Activated naive CD4-positive, alpha-beta T cell treated with anti-CD3 and anti-CD28 coated beads, Interleukin-2, amount 50 U/mL, for 72 hours (primary cell): ENCODE data around the gene USP35. TPM values are rescaled to one million over a fixed set of nuclear protein-coding genes. Genes with fewer than 3 reads are reported as not detected.
A peak's percentile ranks its signal among the peaks of the same experiment; 100 is the strongest.
"Not testable (repeated sequence)": the region's sequence is repeated elsewhere in the genome, so short reads cannot be mapped to it uniquely, and the experiment has no call there.

Source experiments
- ATAC-seq, 2 donors: fragments of 150-1000 bp; cut with Tn5 transposase; 2 replicates each; pipeline ENCODE4 v1.10.0; 2021; ENCODE audit warnings: mild to moderate bottlenecking in 2 of 2, moderate library complexity in 2 of 2
- DNase-seq, 2 donors: peaks; one replicate each; pipeline ENCODE4 v3.0.0; 2021 to 2022; ENCODE audit warnings: low spot score in 2 of 2
- H3K27ac Mint-ChIP-seq, 2 donors: one replicate each; pipeline ENCODE4 v1.8.0; 2022; ENCODE audit warnings: mild to moderate bottlenecking in 2 of 2, mixed read lengths in 2 of 2
- H3K36me3 Mint-ChIP-seq, 2 donors: one replicate each; pipeline ENCODE4 v1.8.0; 2022; ENCODE audit warnings: mixed read lengths in 2 of 2
- H3K9me3 Mint-ChIP-seq, 2 donors: one replicate each; pipeline ENCODE4 v1.8.0; 2022; ENCODE audit warnings: mixed read lengths in 2 of 2
- total RNA-seq, 2 donors: library from RNA; stranded (reverse); gene quantifications; one replicate each; pipeline ENCODE4 v1.2.3, GENCODE V29; 2022

Gene USP35
- total RNA-seq, 2 donors from 2014 or later: 16.3 to 21.8 TPM

DNA sequence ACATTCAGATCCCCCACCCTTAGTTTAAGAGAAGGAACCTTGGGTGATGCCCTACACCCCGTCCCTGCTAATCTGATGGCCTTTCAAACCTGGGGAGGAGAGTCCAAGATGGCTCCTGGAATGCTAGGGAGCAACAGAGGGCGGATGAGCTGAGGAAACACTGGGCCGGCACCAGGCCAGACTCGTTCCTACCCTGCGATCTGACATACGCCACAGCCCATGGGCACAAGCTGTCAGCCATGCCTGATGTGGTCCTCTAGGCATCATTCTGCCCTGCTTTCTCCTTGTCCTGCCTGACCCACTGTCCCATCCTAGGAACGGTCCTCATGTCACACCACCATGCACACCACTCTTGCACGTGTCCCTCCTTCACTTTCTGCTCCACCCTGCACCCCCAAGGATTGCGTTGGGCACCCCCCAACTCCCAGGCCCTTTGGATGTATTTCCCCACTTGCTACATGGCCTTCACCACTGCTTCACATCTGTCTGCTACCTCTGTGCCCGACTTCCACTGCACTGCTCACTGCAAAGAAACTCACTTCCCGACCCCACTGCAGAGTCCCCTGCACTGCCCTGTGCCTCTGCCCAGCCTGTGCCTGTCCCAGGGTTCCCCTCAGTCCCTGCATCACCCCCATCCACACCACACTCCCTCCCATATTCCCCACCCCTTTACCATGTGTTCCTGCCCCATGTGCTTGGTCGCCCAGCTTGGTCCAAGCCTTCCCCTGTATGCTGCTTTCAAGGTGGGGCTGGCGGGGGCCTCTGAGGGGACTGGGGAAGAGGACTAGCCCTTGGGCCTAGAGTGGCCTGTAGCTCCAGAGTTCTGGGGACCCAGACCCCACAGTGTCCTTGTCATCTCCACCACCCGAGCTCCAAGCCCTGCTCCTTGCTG, 29.2 kb downstream of the USP35 start:
- no peaks in the 10 kb centered on the region for H3K36me3 Mint-ChIP-seq
- ATAC-seq: no peak
- no peak for DNase-seq
- peak overlapping the region in 1 of 2 donors; percentile 18 for H3K27ac Mint-ChIP-seq
- H3K9me3 Mint-ChIP-seq: no peaks in the 10 kb centered on the region

DNA sequence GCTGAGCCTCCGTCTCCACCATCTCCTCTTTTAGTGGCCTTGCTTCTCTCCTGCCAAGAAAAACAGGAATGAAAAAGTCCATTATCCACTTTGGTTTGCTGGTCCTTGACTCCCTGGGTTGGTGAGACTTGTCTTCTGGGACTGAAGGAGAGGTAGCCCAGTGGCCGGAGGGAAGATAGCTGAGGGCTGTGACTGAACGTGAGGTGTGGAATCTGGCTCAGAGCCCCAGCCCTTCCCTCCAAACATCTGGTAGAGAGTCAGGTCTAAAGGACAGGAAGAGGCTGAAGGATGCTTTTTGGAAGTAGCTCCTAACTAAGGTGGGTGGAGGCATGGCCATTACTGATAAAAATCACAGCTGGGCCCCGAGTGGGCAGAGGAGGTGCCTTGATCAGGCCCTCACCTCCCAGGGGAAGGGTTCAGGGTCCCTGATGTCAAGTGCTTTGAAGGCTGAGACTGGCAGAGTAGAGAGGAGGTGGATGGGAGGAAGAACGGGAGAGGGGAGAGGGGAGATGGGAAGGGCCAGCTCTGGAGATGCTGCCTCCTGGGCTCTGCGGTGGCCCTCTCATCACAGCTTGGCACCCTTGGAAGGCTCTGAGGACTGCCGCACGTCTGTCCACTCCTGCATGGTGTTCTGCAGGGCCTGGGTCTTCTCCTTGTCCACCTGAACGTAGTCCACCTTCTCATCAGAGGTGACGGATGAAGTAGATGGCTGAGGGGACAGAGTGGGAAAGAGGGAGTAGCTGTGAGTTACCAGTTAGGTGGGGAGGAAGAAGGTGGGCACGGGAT, 30.2 kb downstream of the USP35 start:
- no peaks in the 10 kb centered on the region for H3K9me3 Mint-ChIP-seq
- peak overlapping the region; percentile 18 to 31 for H3K27ac Mint-ChIP-seq
- ATAC-seq (no peak), DNase-seq (peak in 1 of 2 donors; percentile 11)
- no peaks in the 10 kb centered on the region for H3K36me3 Mint-ChIP-seq

DNA sequence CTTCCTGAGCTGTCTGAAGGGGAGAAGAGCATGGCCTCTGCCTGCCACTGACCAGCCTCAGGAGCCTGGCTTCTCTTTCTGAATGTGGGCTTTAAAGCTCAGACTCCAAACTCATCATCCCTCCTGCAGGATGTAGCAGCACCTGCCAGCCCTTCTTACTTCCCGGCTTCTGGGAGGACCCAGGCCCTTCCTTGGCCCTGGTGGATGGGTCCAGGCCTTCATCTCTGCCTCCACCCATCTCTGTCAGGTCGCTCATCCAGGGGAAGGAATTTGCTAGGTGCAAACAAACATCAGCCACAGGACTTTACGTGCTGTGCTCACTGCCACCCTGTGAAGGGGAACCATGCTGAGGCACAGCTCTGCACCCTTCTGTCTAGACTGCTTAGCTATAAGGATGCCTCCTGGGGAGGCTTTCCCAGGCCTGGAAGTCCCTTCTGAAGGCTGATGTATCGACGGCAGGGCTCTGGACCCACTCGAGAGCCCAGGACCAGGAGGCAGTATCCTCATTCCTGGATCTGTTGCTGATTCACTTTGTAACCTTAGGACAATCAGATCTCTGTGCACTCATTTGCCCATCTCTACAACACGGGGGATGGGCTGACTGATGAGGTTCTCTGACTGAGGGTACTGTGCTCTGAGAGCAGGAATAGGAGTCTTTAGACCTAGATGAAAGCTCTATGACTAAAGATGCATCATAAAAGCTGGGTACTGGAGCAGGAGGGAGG, 30.9 kb downstream of the USP35 start:
- ATAC-seq (peak; percentile 44 to 58), DNase-seq (no peak)
- H3K36me3 Mint-ChIP-seq: no peaks in the 10 kb centered on the region
- H3K9me3 Mint-ChIP-seq: no peaks in the 10 kb centered on the region
- H3K27ac Mint-ChIP-seq: peak overlapping the region in 1 of 2 donors; percentile 7

DNA sequence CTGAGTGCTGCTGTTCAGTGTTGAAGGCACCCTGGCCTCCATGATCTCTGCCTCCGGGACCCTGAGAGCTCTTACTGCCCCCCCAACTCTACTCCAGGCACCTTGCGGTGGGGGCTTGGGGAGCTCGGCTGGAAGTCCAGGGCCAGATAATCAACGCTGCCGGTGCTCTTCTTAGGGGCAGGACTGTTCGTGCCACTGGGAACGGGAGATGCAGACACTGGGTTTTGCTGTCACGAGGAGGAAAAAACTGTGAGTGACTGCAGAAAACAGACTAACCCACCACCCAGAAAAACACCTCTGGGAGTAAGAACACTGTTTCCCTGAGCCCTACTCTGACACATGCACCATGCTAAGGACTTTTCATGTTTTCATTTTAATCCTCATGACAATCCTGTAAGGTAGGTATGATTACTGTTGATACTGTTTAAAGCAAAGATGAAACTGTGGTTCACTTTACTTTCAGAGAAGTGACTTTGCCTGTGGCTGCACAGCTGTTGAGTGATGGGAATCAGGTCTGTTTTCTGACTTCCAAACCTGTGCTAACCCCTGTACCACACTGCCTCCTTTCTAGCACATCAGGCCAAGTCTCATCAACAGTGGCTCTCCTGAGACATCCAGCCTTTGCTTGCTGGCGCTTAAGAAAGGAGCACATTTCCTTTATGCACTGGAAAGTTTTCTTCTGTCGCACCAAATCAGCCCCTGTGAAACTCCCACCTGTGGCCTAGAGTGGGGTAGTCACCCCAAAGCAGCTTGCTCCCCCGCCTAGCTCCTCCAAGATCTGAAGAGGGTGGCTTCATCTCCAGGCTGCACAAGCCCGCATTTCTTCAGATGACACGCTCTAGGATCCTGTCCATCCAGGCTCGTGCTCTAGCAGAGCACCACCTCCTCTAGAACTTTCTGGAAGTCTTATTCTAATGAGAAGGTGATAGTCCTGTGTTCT, 31.8 kb downstream of the USP35 start:
- H3K36me3 Mint-ChIP-seq: no peaks in the 10 kb centered on the region
- DNase-seq (no peak), ATAC-seq (peak; percentile 53 to 79)
- H3K9me3 Mint-ChIP-seq: no peaks in the 10 kb centered on the region
- H3K27ac Mint-ChIP-seq: peak overlapping the region; percentile 7 to 55

DNA sequence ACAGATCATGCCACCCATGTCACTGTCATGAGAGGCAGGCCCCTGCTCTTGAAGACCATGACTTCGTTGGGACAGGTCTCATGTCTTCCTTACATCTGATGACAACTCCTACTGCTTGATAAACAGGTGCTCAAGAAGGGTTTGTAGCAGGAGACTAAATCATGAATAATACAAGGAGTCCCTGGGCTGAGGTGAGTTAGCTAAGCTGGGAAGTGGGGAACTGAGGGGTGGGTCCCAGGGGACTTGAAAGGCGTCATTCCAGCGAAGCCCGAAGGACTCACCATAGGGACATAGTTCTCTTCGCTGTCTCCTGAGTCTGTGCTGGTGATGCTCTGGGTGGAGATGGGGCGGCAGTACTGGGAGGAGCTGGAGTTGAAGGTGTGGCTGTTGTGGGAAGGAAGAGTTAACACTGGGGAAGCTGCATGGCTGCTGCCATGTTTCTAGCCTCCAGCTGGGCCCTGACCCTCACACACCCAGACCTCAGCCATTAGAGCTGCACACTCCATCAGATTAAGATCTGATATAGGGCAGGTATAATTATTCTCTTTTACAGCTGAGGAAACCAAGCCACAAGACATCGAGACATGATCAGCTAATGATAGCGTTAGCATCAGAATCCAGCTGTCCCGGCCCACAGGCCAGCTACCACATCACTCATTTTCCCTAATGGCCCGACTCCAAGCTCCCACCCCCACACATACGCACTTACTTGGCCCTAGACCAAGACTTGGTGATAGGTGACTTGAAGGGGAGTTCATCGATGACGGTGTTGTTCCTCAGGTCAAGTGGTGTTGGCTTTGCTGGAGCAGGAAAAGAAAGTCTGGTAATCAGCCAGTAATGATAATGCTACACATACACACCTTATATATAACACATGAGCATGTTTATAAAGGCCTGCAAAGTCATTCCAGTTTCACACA, 32.9 kb downstream of the USP35 start:
- Mint-ChIP-seq H3K36me3 (no peaks in the 10 kb centered on the region), H3K27ac (peak overlapping the region; percentile 7 to 44), H3K9me3 (no peaks in the 10 kb centered on the region)
- ATAC-seq (no peak), DNase-seq (no peak)

DNA sequence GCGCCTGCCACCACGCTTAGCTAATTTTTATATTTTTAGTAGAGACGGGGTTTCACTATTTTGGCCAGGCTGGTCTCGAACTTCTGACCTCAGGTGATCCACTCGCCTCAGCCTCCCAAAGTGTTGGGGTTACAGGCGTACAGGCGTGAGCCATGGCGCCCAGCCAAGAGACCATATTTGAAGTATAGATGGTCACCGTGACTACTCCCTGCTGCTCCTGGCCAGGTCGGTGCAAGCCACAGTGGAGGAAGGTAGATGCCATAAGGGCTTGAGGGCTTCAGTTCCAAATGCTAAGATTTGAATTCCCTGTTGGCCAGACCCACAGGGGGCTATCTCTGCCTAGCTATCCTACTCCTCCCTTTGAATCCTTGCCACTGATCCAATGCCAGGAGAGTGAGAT, 34.0 kb downstream of the USP35 start:
- not testable (repeated sequence) for H3K36me3 Mint-ChIP-seq, ATAC-seq, H3K9me3 Mint-ChIP-seq, DNase-seq, H3K27ac Mint-ChIP-seq

DNA sequence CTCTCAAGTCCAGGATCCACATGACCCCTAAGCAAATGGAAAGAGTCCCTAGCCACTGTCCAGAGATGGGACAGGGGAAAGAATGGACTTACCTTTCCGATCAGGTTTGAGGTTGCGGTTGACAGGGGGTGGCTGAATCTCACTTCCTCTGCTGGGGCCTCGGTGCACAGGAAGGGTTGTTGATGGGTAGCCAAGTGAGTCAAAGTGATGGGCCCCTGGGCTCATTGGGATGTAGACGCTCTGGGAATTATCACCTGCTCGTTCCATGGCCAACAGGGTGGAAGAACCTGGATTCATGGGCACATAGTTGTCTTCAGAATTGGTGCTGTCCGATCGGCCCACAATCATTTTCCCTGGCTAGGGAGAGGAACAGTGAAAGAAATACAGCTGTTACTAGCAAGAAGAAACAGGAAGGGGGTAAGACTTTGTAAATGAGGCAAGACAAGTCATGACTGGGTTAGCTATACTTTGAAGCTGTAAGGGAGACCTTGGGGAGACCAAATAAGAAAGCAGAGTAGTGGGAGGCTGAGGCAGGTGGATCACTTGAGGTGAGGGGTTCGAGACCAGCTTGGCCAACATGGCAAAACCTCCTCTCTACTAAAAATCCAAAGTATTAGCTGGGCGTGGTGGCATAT, 34.7 kb downstream of the USP35 start:
- no peaks in the 10 kb centered on the region for H3K9me3 Mint-ChIP-seq
- H3K36me3 Mint-ChIP-seq: no peaks in the 10 kb centered on the region
- H3K27ac Mint-ChIP-seq: peak overlapping the region in 1 of 2 donors; percentile 13

DNA sequence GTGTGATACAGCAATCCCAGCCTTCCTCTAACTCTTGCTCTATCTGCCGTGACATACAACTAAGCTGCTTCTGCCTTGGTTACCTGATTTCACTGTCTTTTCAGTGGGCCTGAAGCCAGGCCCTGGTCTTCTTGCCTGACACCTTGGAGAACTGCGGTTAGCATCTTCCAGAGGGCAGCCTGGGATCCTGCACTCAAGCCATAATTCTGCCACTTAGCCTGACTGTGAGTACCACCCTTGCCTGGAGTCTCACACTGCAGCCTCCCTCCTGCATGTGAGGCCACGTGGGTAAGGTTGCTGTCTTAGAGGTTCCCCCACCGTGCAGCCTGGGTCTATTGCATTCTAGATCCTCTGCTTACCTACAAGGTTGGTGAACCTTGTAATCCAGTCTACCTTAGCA, 35.8 kb downstream of the USP35 start:
- DNase-seq (no peak), ATAC-seq (no peak)
- Mint-ChIP-seq H3K36me3 (no peaks in the 10 kb centered on the region), H3K9me3 (no peaks in the 10 kb centered on the region), H3K27ac (peak overlapping the region; percentile 18 to 96)

More for the DNA sequence above, 34.7 kb downstream of the USP35 start:
- DNase-seq (no peak), ATAC-seq (no peak)

DNA sequence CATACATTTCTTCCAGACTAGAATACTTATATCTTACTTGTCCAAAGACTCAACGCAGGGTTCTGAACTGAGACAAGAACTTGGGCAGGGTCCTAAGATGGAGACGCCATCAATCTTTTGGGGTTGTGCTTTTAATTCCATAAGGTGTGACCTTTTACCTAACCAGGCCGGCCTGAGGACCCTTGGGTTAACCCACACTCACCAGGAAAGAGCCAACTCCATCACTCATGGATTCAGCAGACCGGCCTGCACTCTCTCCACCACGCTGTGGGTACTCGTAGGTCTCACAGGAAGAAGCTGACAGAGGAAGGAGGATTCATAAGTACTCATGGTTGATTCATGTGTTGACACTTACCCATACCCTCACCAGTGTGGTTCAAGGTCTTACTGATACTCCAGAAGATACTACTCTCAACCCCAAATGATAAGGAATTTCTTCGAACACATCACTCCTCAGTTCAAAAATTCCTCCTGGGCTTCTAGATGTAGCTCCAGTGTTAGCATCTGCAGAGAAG, 36.2 kb downstream of the USP35 start:
- peak overlapping the region; percentile 18 to 96 for H3K27ac Mint-ChIP-seq
- no peaks in the 10 kb centered on the region for H3K9me3 Mint-ChIP-seq
- no peaks in the 10 kb centered on the region for H3K36me3 Mint-ChIP-seq
- no peak for DNase-seq
- peak in 1 of 2 donors; percentile 50 for ATAC-seq

DNA sequence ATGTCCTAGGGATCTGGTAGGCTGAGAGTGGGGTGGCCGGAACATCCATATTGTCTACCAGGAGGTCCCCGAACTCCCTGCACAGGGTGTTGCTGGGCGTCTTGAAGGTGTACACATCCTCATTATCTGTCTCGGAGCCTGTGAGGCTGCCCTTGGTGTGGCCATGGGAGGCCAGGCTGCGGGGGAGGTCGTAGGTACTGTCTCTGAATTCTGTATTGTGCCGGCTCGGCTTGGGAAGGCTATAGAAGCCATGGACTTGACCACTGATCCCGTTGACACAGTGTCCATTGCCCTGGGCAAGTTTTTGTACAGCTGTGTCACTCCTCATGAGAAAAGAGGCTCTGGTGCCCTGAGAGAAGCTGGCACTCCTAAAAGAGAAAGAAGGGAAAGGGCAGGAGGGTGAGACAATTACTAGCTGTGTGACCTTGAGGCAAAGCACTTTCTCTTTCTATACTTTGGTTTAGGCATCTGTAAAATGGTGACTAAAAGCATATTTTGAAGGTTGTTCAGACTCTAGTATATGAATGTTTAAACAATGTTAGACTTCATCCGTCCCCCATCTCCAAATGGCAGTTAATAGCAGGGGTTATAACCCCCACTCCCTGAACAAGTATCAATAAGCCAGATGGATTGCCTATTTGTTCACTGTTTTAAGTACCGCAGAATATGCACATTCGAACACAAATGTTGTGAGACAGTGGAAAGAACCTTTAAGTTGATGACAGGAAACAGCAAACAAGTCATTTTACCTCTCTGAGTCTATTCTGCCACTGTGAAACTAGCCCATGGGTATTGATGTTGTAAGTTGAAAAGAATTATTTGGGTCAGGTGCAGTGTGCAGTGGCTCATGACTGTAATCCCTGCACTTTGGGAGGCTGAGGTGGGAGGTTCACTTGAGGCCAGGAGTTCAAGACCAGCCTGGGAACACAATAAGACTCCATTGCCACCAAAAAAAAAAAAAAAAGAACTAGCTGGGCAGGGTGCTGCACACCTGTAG, 38.3 kb downstream of the USP35 start:
- H3K9me3 Mint-ChIP-seq: no peaks in the 10 kb centered on the region
- ATAC-seq (peak; percentile 72 to 89), DNase-seq (peak in 1 of 2 donors; percentile 29)
- H3K27ac Mint-ChIP-seq: peak overlapping the region in 1 of 2 donors; percentile 96
- no peaks in the 10 kb centered on the region for H3K36me3 Mint-ChIP-seq

DNA sequence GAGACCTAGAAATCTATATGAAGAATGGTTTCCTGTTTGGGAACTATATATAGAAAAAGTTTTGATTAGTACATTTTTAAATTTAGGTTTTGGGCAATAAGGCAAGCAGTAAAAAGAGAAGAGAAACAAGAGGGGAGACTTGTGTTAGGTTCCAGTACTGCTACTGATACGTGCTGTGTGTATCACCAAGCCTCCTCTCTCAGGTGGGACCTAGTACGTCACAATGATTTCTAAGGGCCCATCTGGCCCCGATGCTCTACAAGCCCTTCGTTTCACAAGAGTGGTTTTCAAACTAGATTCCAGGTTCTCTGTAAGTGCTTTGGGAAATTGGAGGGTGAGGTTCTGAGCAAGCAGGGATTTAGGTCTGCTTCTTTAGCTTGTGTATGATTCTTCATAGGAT, 39.2 kb downstream of the USP35 start:
- DNase-seq (no peak), ATAC-seq (no peak)
- H3K27ac Mint-ChIP-seq: no peak overlapping the region
- H3K36me3 Mint-ChIP-seq: no peaks in the 10 kb centered on the region
- no peaks in the 10 kb centered on the region for H3K9me3 Mint-ChIP-seq

DNA sequence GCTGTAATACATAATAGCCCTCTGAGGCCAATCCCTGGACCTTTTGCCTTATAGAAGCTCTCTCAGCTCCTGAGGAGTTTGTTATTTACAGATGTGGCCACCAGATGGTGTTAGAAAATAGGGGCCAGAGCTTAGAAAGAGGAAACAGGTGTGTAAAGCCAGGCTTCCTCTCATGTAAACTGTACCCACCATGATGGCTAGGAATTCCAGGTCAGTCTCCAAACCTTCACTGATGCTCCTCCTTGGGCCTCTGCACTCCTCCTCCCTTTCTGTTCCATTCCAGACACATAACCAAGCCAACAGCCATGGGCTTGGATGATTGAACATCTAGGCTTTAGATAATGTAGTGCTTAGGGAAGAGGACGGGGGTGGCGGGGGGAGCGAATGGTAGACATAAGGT, 39.7 kb downstream of the USP35 start:
- no peak for ATAC-seq

DNA sequence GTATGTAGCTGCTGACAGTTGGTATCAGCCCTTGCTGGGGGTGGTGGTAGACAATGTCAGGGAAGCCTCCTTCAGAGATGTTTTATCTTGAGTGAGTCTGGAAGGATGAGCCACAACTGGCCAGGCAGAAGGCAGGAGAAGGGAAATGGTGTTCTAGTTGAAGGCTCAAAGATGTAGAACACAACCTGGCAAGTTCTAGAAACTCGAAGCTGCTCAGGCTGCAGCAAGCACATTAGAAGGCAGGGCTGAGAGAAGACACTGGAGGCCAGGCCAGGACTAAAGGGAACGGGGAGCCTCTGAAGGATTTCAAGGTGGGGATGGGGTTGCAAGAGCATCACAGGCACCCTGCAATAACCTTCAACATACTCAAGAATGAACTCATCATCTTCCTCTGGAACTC, 40.4 kb downstream of the USP35 start:
- no peak for DNase-seq
- Mint-ChIP-seq H3K27ac (peak overlapping the region in 1 of 2 donors; percentile 16), H3K36me3 (no peaks in the 10 kb centered on the region), H3K9me3 (no peaks in the 10 kb centered on the region)
- ATAC-seq: no peak

More for the DNA sequence above, 39.7 kb downstream of the USP35 start:
- DNase-seq: no peak
- no peaks in the 10 kb centered on the region for H3K36me3 Mint-ChIP-seq
- H3K9me3 Mint-ChIP-seq: no peaks in the 10 kb centered on the region
- no peak overlapping the region for H3K27ac Mint-ChIP-seq
